ENCODE results near the gene ERC2.

DNA sequence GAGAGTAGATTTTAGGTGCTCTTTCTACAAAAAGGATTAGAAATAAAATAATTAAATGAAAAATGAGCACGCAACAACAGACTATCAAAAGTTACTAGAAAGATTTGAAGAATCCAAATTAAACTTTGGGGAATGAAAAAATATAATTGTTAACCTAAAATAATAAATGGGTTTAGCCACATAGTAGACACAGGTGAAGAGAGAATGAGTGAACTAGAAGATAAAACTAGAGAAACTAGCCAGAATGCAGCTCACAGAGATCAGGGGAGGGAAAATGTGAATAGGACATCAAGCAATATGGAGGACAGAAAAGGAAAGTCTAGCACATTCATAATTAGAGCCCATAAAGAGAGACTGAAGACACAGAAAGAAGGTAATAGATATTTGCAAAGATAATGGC is 670.5 kb downstream of the ERC2 start:
- TF ChIP-seq, protein P1, sequence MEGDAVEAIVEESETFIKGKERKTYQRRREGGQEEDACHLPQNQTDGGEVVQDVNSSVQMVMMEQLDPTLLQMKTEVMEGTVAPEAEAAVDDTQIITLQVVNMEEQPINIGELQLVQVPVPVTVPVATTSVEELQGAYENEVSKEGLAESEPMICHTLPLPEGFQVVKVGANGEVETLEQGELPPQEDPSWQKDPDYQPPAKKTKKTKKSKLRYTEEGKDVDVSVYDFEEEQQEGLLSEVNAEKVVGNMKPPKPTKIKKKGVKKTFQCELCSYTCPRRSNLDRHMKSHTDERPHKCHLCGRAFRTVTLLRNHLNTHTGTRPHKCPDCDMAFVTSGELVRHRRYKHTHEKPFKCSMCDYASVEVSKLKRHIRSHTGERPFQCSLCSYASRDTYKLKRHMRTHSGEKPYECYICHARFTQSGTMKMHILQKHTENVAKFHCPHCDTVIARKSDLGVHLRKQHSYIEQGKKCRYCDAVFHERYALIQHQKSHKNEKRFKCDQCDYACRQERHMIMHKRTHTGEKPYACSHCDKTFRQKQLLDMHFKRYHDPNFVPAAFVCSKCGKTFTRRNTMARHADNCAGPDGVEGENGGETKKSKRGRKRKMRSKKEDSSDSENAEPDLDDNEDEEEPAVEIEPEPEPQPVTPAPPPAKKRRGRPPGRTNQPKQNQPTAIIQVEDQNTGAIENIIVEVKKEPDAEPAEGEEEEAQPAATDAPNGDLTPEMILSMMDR (IDR thresholded peaks at IDR 0.05; ENCODE audit: insufficient read depth, low read length, poor library complexity, severe bottlenecking), result no peak
- no peak for TF ChIP-seq EZH2phosphoT487 (conservative IDR thresholded peaks at IDR 0.05; ENCODE audit: low read length)

All from SU-DHL-6 (cell line).